IgD-negative memory B cell (primary cell): Measurements from ENCODE around the gene LRRN2. TPM values are rescaled to one million over a fixed set of nuclear protein-coding genes. Genes with fewer than 3 reads are reported as not detected.
A peak's percentile ranks its signal among the peaks of the same experiment; 100 is the strongest.

Experiments used
- H3K27ac Mint-ChIP-seq, 3 donors: one replicate each; pipeline ENCODE4 v1.8.0; 2020 to 2022; ENCODE audit warnings: mild to moderate bottlenecking in 3 of 3, mixed read lengths in 3 of 3, moderate library complexity in 1 of 3
- H3K27me3 Mint-ChIP-seq: one replicate; pipeline ENCODE4 v1.8.0; 2021; ENCODE audit warnings: mixed read lengths
- H3K36me3 Mint-ChIP-seq: one replicate; pipeline ENCODE4 v1.8.0; 2020; ENCODE audit warnings: mild to moderate bottlenecking, mixed read lengths
- H3K4me1 Mint-ChIP-seq, 3 donors: one replicate each; pipeline ENCODE4 v1.8.0; 2020 to 2022; ENCODE audit warnings: mixed read lengths in 3 of 3, mild to moderate bottlenecking in 1 of 3
- H3K4me3 Mint-ChIP-seq, 4 donors: one replicate each; pipeline ENCODE4 v1.8.0; 2020 to 2022; ENCODE audit warnings: mild to moderate bottlenecking in 4 of 4, mixed read lengths in 4 of 4, moderate library complexity in 3 of 4
- H3K9me3 Mint-ChIP-seq, 3 donors: one replicate each; pipeline ENCODE4 v1.8.0; 2020 to 2021; ENCODE audit warnings: mixed read lengths in 3 of 3, mild to moderate bottlenecking in 1 of 3
- polyA plus RNA-seq: library from polyadenylated mRNA; unstranded; fragments of 300-500 nt; fragmentation: Illumina TruSeq; gene quantifications from one replicate; pipeline ENCODE4 v1.2.3, GENCODE V29; 2021

LRRN2 gene
- polyA plus RNA-seq, 1 donor from 2014 or later, result not detected

- H3K4me3 Mint-ChIP-seq, result peak overlapping the region in 1 of 4 donors; percentile 71
Observed at GRCh38 chr1:204705888-204706837, 20.6 kb upstream of the LRRN2 start.

GRCh38 chr1:204705493-204705811 lies 19.9 kb upstream of the LRRN2 start:
- H3K36me3 Mint-ChIP-seq, result peaks cover 1% of the 10 kb centered on the region
- peaks cover 0 to 2% (median 0%) of the 10 kb centered on the region in 3 donors for H3K9me3 Mint-ChIP-seq
- H3K4me3 Mint-ChIP-seq, result no peak overlapping the region
- H3K27me3 Mint-ChIP-seq, result peaks cover 4% of the 10 kb centered on the region
- H3K27ac Mint-ChIP-seq, result no peak overlapping the region
- peaks cover 0 to 5% (median 3%) of the 10 kb centered on the region in 3 donors for H3K4me1 Mint-ChIP-seq

More at GRCh38 chr1:204705888-204706837, 20.6 kb upstream of the LRRN2 start:
- Mint-ChIP-seq H3K36me3 (peaks cover 1% of the 10 kb centered on the region), H3K27me3 (peaks cover 6% of the 10 kb centered on the region), H3K4me1 (peaks cover 0 to 5% (median 3%) of the 10 kb centered on the region in 3 donors), H3K27ac (no peak overlapping the region), H3K9me3 (peaks cover 0 to 2% (median 0%) of the 10 kb centered on the region in 3 donors)

GRCh38 chr1:204704794-204705492 lies 19.4 kb upstream of the LRRN2 start:
- Mint-ChIP-seq H3K4me3 (no peak overlapping the region), H3K27me3 (peaks cover 4% of the 10 kb centered on the region), H3K9me3 (peaks cover 0 to 2% (median 0%) of the 10 kb centered on the region in 3 donors), H3K36me3 (peaks cover 1% of the 10 kb centered on the region), H3K27ac (no peak overlapping the region), H3K4me1 (peaks cover 0 to 5% (median 3%) of the 10 kb centered on the region in 3 donors)

- Mint-ChIP-seq H3K4me3 (no peak overlapping the region), H3K9me3 (peaks cover 0 to 4% (median 0%) of the 10 kb centered on the region in 3 donors), H3K36me3 (peaks cover 1% of the 10 kb centered on the region), H3K27ac (no peak overlapping the region), H3K4me1 (peaks cover 0 to 5% (median 3%) of the 10 kb centered on the region in 3 donors), H3K27me3 (peaks cover 4% of the 10 kb centered on the region)
Observed at GRCh38 chr1:204703826-204704612, 18.5 kb upstream of the LRRN2 start.

GRCh38 chr1:204703268-204703664 lies 17.7 kb upstream of the LRRN2 start:
- Mint-ChIP-seq H3K27me3 (peaks cover 6% of the 10 kb centered on the region), H3K27ac (no peak overlapping the region), H3K4me3 (no peak overlapping the region)

GRCh38 chr1:204702552-204703267 lies 17.2 kb upstream of the LRRN2 start:
- peaks cover 1% of the 10 kb centered on the region for H3K36me3 Mint-ChIP-seq
- H3K9me3 Mint-ChIP-seq, result peaks cover 0 to 4% (median 0%) of the 10 kb centered on the region in 3 donors
- H3K27me3 Mint-ChIP-seq, result peaks cover 8% of the 10 kb centered on the region
- no peak overlapping the region for H3K4me3 Mint-ChIP-seq
- H3K4me1 Mint-ChIP-seq, result peaks cover 0 to 5% (median 3%) of the 10 kb centered on the region in 3 donors
- no peak overlapping the region for H3K27ac Mint-ChIP-seq

More at GRCh38 chr1:204703268-204703664, 17.7 kb upstream of the LRRN2 start:
- Mint-ChIP-seq H3K36me3 (peaks cover 1% of the 10 kb centered on the region), H3K4me1 (peaks cover 0 to 5% (median 3%) of the 10 kb centered on the region in 3 donors), H3K9me3 (peaks cover 0 to 4% (median 0%) of the 10 kb centered on the region in 3 donors)

GRCh38 chr1:204701229-204701628 lies 15.7 kb upstream of the LRRN2 start:
- Mint-ChIP-seq H3K27ac (no peak overlapping the region), H3K4me3 (no peak overlapping the region), H3K27me3 (peaks cover 10% of the 10 kb centered on the region), H3K4me1 (peaks cover 0 to 5% (median 3%) of the 10 kb centered on the region in 3 donors), H3K36me3 (peaks cover 3% of the 10 kb centered on the region), H3K9me3 (peaks cover 0 to 4% (median 0%) of the 10 kb centered on the region in 3 donors)

GRCh38 chr1:204697893-204698292 lies 12.4 kb upstream of the LRRN2 start:
- Mint-ChIP-seq H3K36me3 (peaks cover 2% of the 10 kb centered on the region), H3K4me1 (no peaks in the 10 kb centered on the region), H3K27me3 (peaks cover 15% of the 10 kb centered on the region), H3K27ac (no peak overlapping the region), H3K9me3 (peaks cover 0 to 4% (median 0%) of the 10 kb centered on the region in 3 donors), H3K4me3 (no peak overlapping the region)

GRCh38 chr1:204696606-204697005 lies 11.1 kb upstream of the LRRN2 start:
- no peak overlapping the region for H3K4me3 Mint-ChIP-seq
- H3K4me1 Mint-ChIP-seq, result peaks cover 0 to 5% (median 2%) of the 10 kb centered on the region in 3 donors
- peaks cover 0 to 2% (median 0%) of the 10 kb centered on the region in 3 donors for H3K9me3 Mint-ChIP-seq
- H3K36me3 Mint-ChIP-seq, result peaks cover 2% of the 10 kb centered on the region
- peaks cover 18% of the 10 kb centered on the region for H3K27me3 Mint-ChIP-seq
- no peak overlapping the region for H3K27ac Mint-ChIP-seq

- H3K4me3 Mint-ChIP-seq, result no peak overlapping the region
- H3K27ac Mint-ChIP-seq, result no peak overlapping the region
- H3K36me3 Mint-ChIP-seq, result peaks cover 2% of the 10 kb centered on the region
- peaks cover 19% of the 10 kb centered on the region for H3K27me3 Mint-ChIP-seq
- peaks cover 0 to 2% (median 0%) of the 10 kb centered on the region in 3 donors for H3K9me3 Mint-ChIP-seq
- peaks cover 0 to 7% (median 3%) of the 10 kb centered on the region in 3 donors for H3K4me1 Mint-ChIP-seq
Observed at GRCh38 chr1:204695692-204696091, 10.2 kb upstream of the LRRN2 start.

- Mint-ChIP-seq H3K27me3 (peaks cover 24% of the 10 kb centered on the region), H3K4me1 (peaks cover 0 to 7% (median 3%) of the 10 kb centered on the region in 3 donors), H3K36me3 (peaks cover 2% of the 10 kb centered on the region), H3K4me3 (no peak overlapping the region), H3K27ac (no peak overlapping the region), H3K9me3 (no peaks in the 10 kb centered on the region)
Observed at GRCh38 chr1:204694145-204694544, 8.6 kb upstream of the LRRN2 start.

- Mint-ChIP-seq H3K4me3 (no peak overlapping the region), H3K36me3 (peaks cover 2% of the 10 kb centered on the region), H3K27me3 (peaks cover 22% of the 10 kb centered on the region), H3K4me1 (peaks cover 0 to 7% (median 3%) of the 10 kb centered on the region in 3 donors), H3K9me3 (no peaks in the 10 kb centered on the region), H3K27ac (no peak overlapping the region)
Observed at GRCh38 chr1:204692841-204693356, 7.4 kb upstream of the LRRN2 start.

- peaks cover 2% of the 10 kb centered on the region for H3K36me3 Mint-ChIP-seq
- H3K4me3 Mint-ChIP-seq, result peak overlapping the region in 1 of 4 donors; percentile 25
- peak overlapping the region in 1 of 3 donors; percentile 90 for H3K27ac Mint-ChIP-seq
- peaks cover 0 to 7% (median 3%) of the 10 kb centered on the region in 3 donors for H3K4me1 Mint-ChIP-seq
- no peaks in the 10 kb centered on the region for H3K9me3 Mint-ChIP-seq
- H3K27me3 Mint-ChIP-seq, result peaks cover 26% of the 10 kb centered on the region
Observed at GRCh38 chr1:204692325-204692840, 6.8 kb upstream of the LRRN2 start.
